OCI-LY1 (cell line): ENCODE data around the gene LINC01488.

Source experiments
- H2AFZ ChIP-seq: fragments of 200-600 bp; sonication (generic), shearing (Covaris generic); 2 replicates; pipeline ENCODE4 v1.6.0; 2014; ENCODE audit warnings: antibody characterized with exemption, mild to moderate bottlenecking, low read length
- H3F3A ChIP-seq: fragments of 200-600 bp; sonication (generic), shearing (Covaris generic); 2 replicates; pipeline ENCODE4 v1.6.0; 2014; ENCODE audit warnings: mild to moderate bottlenecking, antibody characterized with exemption, low read length, moderate library complexity; ENCODE audit not compliant: insufficient read depth
- H3K27ac ChIP-seq: fragments of 200-600 bp; sonication (generic); 2 replicates; pipeline ENCODE4 v1.5.1; 2014; ENCODE audit warnings: low read length, mixed run types, mild to moderate bottlenecking, low read depth; ENCODE audit not compliant: poor library complexity, severe bottlenecking
- H3K27me3 ChIP-seq: fragments of 200-600 bp; sonication (generic); 2 replicates; pipeline ENCODE4 v1.6.0; 2014; ENCODE audit warnings: antibody characterized with exemption, mild to moderate bottlenecking, low read length, moderate library complexity; ENCODE audit not compliant: insufficient read depth
- H3K36me3 ChIP-seq: fragments of 200-600 bp; sonication (generic); 2 replicates; pipeline ENCODE4 v1.6.1; 2014; ENCODE audit warnings: mild to moderate bottlenecking, antibody characterized with exemption, low read length, moderate library complexity, mixed read lengths; ENCODE audit not compliant: insufficient read depth
- H3K4me1 ChIP-seq: fragments of 200-600 bp; sonication (generic); 2 replicates; pipeline ENCODE4 v1.5.1; 2014; ENCODE audit warnings: mild to moderate bottlenecking, low read length, moderate library complexity; ENCODE audit not compliant: insufficient read depth, severe bottlenecking
- H3K4me2 ChIP-seq: fragments of 200-600 bp; sonication (generic), shearing (Covaris generic); 2 replicates; pipeline ENCODE4 v1.6.1; 2014; ENCODE audit warnings: low read length
- H3K4me3 ChIP-seq: fragments of 200-600 bp; sonication (generic); 2 replicates; pipeline ENCODE4 v1.5.1; 2014; ENCODE audit warnings: low read length, low read depth, mild to moderate bottlenecking, mixed read lengths; ENCODE audit not compliant: poor library complexity, severe bottlenecking
- H3K79me2 ChIP-seq: fragments of 200-600 bp; shearing (Covaris generic); 2 replicates; pipeline ENCODE4 v1.6.1; 2016; ENCODE audit warnings: mixed run types, low read length, mixed read lengths; ENCODE audit not compliant: insufficient read depth
- H3K9ac ChIP-seq: fragments of 200-600 bp; sonication (generic), shearing (Covaris generic); 2 replicates; pipeline ENCODE4 v1.6.1; 2014; ENCODE audit warnings: mild to moderate bottlenecking, low read length, mixed read lengths
- H3K9me2 ChIP-seq: fragments of 200-600 bp; sonication (generic), shearing (Covaris generic); 2 replicates; pipeline ENCODE4 v1.6.1; 2014; ENCODE audit warnings: low read depth, mild to moderate bottlenecking, low read length, mixed read lengths
- H3K9me3 ChIP-seq: fragments of 200-600 bp; shearing (Covaris generic); 2 replicates; pipeline ENCODE4 v1.6.1; 2014; ENCODE audit warnings: low read length, mixed read lengths
- H4K20me1 ChIP-seq: fragments of 200-600 bp; sonication (generic), shearing (Covaris generic); 2 replicates; pipeline ENCODE4 v1.6.0; 2016; ENCODE audit warnings: mild to moderate bottlenecking, low read length; ENCODE audit not compliant: insufficient read depth
- EZH2 ChIP-seq: fragments of 200-600 bp; sonication (generic), shearing (Covaris generic); IDR thresholded peaks from 2 replicates; pipeline ENCODE4 v1.8.0; 2017; ENCODE audit warnings: borderline replicate concordance, mixed run types, mild to moderate bottlenecking, antibody characterized with exemption, low read length, moderate library complexity, mixed read lengths
- TF ChIP-seq, protein P1 (sequence below): fragments of 200-600 bp; sonication (generic), shearing (Covaris generic); IDR thresholded peaks from 2 replicates; pipeline ENCODE4 v1.5.1; 2017; ENCODE audit warnings: mild to moderate bottlenecking, antibody characterized with exemption, low read length, moderate library complexity, mixed read lengths

Gene LINC01488

DNA sequence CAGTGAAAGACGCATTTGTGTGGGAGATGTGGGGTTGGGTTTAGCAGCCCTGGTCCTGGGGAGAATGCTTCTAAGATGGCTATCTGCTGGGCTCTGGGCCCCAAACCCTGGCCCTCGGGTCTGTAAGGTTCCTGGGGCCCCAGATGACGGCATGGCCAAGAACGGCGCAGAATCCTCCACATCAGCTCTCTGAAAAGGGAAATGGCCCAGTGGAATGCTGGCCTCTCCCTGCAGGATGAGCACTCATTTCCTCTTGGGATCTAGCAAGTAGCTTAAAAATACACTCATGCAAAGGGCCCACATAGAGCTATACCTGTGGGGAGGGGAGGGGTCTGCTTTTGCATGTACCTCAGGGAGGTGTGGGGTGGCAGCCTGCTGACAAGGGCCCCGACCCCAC lies 37.5 kb upstream of the LINC01488 start:
- H3K27me3 ChIP-seq, result no peaks in the 10 kb centered on the region
- H3F3A ChIP-seq, result no peaks in the 10 kb centered on the region
- H3K4me2 ChIP-seq, result peak overlapping the region; percentile 14; the same call in 1 of the 2 replicates
- no peaks in the 10 kb centered on the region for H3K4me1 ChIP-seq
- no peaks in the 10 kb centered on the region for H4K20me1 ChIP-seq
- no peaks in the 10 kb centered on the region for H3K9me2 ChIP-seq
- no peaks in the 10 kb centered on the region for H3K9me3 ChIP-seq
- no peak overlapping the region for H3K9ac ChIP-seq
- no peak overlapping the region for H3K4me3 ChIP-seq
- TF ChIP-seq, protein P1, sequence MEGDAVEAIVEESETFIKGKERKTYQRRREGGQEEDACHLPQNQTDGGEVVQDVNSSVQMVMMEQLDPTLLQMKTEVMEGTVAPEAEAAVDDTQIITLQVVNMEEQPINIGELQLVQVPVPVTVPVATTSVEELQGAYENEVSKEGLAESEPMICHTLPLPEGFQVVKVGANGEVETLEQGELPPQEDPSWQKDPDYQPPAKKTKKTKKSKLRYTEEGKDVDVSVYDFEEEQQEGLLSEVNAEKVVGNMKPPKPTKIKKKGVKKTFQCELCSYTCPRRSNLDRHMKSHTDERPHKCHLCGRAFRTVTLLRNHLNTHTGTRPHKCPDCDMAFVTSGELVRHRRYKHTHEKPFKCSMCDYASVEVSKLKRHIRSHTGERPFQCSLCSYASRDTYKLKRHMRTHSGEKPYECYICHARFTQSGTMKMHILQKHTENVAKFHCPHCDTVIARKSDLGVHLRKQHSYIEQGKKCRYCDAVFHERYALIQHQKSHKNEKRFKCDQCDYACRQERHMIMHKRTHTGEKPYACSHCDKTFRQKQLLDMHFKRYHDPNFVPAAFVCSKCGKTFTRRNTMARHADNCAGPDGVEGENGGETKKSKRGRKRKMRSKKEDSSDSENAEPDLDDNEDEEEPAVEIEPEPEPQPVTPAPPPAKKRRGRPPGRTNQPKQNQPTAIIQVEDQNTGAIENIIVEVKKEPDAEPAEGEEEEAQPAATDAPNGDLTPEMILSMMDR, result no peak
- TF ChIP-seq EZH2, result no peak
- no peak overlapping the region for H2AFZ ChIP-seq
- no peak overlapping the region for H3K27ac ChIP-seq
- no peaks in the 10 kb centered on the region for H3K36me3 ChIP-seq
- H3K79me2 ChIP-seq, result no peaks in the 10 kb centered on the region

DNA sequence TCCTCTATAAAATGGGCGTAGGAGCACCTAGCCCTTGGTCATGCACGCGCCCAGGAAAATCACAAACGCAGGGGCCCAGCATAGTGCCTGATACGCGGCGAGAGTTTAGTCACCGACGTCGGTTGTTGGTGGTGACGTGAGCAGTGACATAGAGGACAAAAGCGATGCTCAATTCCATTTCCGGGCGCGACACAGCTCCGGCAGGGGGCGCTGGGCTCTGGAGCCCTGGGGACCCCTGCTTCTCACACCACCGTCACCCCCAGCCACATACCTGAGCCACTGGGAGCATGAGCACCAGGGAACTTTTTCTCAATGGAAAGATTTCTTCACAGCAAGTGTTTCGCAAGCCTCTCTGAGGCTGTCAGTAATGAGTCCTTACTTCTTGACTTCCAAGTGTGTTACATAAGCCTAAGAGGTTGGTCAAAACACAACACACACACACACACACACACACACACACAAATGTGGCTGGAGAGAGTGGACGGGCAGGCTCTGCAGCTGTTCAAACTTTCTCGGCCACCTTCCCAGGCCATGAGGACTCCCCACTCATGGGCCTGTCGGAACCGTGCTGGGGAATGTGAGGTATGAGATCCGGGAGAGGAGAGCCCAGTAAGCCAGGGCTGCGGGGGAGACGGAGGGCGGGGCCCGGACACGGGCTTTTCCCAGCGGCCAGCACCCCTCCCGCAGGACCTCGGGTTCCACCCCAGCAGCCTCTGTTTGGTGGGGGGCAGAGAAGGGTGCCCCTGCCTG lies 36.9 kb upstream of the LINC01488 start:
- TF ChIP-seq, protein P1, result no peak
- TF ChIP-seq EZH2, result no peak
- Histone ChIP-seq H3K4me2 (no peak overlapping the region), H3K9ac (no peak overlapping the region), H3K4me1 (no peaks in the 10 kb centered on the region), H4K20me1 (no peaks in the 10 kb centered on the region), H3K4me3 (no peak overlapping the region), H3K9me2 (no peaks in the 10 kb centered on the region), H3K27me3 (no peaks in the 10 kb centered on the region), H2AFZ (no peak overlapping the region), H3K79me2 (no peaks in the 10 kb centered on the region), H3K27ac (no peak overlapping the region), H3K9me3 (no peaks in the 10 kb centered on the region), H3F3A (no peaks in the 10 kb centered on the region), H3K36me3 (no peaks in the 10 kb centered on the region)

DNA sequence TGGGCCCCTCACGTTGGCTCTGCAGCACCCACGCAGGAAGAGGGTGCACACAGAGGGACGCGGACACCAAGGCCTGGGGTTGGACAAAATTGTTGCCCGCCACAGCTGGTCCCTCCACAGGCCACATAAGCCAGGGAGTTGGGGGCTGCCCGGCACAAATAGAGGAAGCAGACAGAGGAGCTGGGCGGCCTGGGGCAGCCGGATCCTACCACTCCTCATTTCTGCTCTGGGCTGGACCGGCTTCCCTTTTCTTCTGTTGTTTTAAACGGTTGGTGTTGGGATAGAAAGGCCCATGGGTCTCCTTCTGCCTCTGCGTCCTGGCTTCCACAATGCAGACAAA lies 36.4 kb upstream of the LINC01488 start:
- Histone ChIP-seq H2AFZ (no peak overlapping the region), H3K4me3 (no peak overlapping the region), H3K27me3 (no peaks in the 10 kb centered on the region), H3K79me2 (no peaks in the 10 kb centered on the region), H3K9me3 (no peaks in the 10 kb centered on the region), H3K9me2 (no peaks in the 10 kb centered on the region), H3K27ac (no peak overlapping the region), H4K20me1 (no peaks in the 10 kb centered on the region), H3K36me3 (no peaks in the 10 kb centered on the region), H3K9ac (no peak overlapping the region), H3F3A (no peaks in the 10 kb centered on the region), H3K4me2 (no peak overlapping the region), H3K4me1 (no peaks in the 10 kb centered on the region)
- TF ChIP-seq, protein P1, result no peak
